GM21447 (cell line): ENCODE results near the gene SPATA31D3.
"Not testable (repeated sequence)": the region's sequence is repeated elsewhere in the genome, so short reads cannot be mapped to it uniquely, and the experiment has no call there.

Source experiments
- ATAC-seq: cut with Tn5 transposase; IDR thresholded peaks from one replicate; pipeline ENCODE4 v1.9.1; 2021; ENCODE audit not compliant: unreplicated experiment

Gene SPATA31D3

GRCh38 chr9:81943393-81943792 lies at the start of gene SPATA31D3:
Gene SPATA31D3, plus strand, starts transcription at chr9:81943500. Its CDS starts 86 bp downstream, at chr9:81943586.
- not testable (repeated sequence) for ATAC-seq

DNA sequence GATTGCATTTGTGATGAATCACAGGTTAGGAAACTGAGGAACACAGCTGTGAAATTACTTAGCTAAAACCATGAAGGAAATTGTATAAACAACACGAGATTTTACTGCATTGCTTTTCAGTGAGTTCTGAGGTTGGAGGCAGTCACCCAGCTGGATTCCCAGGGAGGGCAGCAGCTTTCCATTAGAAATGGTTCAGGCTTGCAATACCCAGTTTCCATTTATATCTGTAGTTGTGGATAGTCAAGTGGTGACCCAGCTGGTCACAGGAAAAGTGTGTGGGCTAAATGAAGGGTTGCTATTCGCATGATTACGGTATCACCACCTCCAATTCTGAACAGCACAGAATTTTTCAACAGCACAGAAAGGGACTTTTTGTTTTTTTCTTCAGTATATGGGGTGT lies 49.4 kb upstream of the SPATA31D3 start:
- ATAC-seq, result no peak

DNA sequence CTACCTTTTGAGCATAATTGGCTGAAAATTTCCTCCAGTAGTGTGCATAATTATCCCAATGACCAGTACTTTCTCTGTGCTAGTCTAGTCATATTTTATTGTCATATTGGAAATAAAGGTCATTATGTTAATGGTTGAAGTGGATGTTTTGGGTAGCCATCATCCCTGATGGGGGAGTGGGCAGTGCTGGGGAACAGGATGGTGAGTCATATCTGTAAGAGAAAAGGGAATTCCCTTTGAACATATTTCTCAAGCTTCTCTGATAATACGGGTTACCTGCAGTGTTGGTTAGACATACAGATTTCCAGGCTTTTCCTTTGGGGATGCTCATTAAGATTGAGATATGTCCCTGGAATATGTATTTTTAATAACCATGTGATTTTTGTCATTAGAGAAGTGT lies 48.4 kb upstream of the SPATA31D3 start:
- no peak for ATAC-seq

DNA sequence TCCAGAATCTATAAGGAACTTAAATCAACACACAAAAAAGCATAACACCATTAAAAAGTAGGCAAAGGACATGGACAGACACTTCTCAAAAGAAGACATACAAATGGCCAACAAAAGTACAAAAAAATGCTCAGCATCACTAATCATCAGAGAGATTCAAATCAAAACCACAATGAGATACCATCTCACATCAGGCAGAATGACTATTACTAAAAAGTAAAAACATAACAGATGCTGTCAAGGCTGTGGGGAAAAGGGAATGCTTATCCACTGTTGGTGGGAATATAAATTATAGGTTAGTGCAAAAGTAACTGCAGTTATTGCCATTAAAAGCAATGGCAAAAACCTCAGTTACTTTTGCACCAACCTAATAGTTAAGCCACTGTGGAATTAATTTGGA lies 47.2 kb upstream of the SPATA31D3 start:
- no peak for ATAC-seq

GRCh38 chr9:81898851-81899250 lies 44.4 kb upstream of the SPATA31D3 start:
- ATAC-seq, result no peak

- ATAC-seq, result no peak
Observed at GRCh38 chr9:81902196-81902595, 41.1 kb upstream of the SPATA31D3 start.

GRCh38 chr9:81902626-81903025 lies 40.7 kb upstream of the SPATA31D3 start:
- ATAC-seq, result no peak

DNA sequence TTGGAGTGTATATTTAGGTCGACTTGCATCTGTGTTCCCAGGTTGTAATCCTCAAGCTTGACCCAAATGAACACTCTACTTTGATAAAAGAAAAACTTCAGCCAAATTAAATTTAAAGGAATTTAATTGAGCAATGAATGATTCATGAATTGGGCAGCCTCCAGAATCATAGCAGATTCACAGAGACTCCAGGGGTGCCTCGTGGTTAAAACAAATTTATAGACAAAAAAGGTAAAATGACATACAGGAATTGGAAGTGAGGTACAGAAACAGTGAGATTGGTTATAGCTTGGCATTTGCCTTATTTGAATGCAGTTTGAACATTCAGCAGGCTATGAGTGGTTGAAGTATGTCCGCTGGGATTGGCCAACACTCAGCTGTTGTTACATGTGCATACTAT lies 36.6 kb upstream of the SPATA31D3 start:
- ATAC-seq, result no peak

DNA sequence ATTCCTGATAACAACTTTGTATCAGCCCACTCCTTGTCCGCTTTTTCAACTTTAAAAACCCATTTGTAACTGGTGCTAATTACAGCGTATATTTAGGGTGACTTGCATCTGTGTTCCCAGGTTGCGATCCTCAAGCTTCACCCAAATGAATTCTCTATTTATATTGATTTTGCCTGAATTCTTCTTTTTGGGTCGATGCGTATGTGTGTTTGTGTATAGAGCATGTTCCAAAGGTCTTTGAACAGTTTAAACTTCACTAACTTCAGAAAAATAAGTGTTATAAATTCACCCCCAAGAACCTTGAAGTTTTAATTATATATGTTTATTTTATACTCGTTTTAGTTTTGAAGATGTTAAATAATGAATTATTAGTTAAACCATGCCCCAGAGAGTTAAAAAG lies 31.2 kb upstream of the SPATA31D3 start:
- no peak for ATAC-seq

DNA sequence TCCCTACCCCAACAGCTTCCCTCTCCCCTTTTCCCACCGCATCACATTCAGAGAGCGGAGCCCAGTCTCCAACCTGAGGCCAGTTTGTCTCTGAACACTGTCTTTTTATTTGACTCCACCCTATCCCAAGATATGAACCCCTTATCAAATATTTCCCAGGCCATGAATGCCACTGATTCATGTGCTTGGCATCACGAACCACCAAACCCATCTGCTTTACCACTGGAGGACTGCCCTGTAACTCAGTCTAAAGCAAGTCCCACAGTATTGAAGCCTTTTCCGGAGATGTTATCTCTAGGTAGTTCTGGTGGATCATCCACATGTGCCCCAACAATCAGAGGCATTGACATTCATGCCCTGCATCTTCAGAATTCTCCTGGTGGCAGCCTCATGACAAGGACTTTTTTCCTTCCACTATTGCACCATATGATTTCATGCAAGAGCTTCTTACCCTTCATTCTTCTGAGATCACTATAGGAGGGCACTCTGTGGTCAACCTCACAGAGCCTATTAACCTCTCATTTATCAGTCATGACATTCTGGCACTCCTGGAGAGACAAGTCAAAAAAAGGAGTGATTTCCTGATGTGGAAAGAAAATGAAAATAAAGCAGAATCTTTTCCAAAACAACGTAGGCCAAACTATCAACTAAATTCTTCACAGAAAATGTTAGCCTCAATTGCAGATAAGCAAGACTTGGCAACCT lies 27.3 kb upstream of the SPATA31D3 start:
- ATAC-seq, result no peak

GRCh38 chr9:81918507-81918906 lies 24.8 kb upstream of the SPATA31D3 start:
- not testable (repeated sequence) for ATAC-seq

DNA sequence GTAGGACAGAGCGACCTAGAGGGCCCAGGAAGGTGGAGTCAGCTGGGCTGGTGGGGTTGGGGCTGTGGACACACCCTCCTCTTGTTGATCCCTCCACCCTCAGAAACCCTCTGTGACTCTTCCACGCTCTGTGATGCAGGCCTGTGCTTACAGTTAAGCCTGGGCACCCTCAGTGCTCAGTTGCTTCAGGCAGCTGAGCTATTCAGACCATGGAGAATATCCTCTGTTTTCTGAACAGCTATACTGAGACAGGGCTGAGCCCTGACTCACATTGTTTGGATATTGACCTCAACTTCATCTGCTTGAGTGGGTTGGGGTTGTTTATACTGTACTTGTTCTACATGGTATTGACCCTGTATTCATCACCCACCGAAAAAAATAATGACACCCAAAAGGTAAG lies 15.0 kb upstream of the SPATA31D3 start, which contains the start of gene SPATA31D4:
TSS of gene SPATA31D4 (plus strand) at position 124 of the 400 bp plus-strand sequence. CDS start at position 210, 86 bp downstream.
- not testable (repeated sequence) for ATAC-seq

DNA sequence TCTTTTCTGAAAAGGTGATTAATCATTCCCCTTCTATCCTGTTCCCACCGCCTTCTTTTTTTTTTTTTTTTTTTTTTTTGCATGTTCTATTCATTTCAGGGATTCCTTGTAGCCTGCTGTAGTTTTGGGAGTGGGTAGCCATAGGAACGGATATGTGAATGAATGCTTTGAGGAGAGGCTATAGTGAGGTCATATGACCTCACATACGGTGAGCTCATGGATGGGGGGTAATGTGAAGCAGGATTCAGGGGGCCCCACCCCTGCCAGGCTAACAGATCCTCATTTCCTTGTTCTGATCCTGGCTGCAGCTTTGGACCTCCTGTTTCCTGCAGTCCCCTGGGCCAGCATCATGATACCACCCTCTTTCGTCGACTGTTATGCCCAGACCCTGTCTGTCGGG lies 13.2 kb upstream of the SPATA31D3 start:
- ATAC-seq, result not testable (repeated sequence)

DNA sequence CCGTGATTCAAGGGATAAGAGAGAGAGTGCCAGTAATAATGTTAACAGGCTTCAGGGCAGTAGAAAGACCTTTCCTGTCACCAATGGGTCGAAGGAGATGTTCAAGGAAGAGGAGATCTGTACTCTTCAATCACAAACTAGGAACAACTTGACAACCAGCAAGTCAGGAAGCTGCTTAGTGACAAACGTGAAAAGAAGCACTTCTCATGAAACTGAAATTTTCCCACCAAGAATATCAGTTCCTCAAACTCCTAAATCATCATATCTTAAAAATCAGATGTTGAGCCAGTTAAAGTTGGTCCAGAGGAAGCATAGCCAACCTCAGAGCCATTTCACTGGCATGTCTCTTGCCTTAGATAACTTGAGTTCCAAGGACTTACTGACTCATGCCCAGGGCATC lies 9.8 kb upstream of the SPATA31D3 start:
- not testable (repeated sequence) for ATAC-seq

GRCh38 chr9:81948650-81949049 lies 5.3 kb downstream of the SPATA31D3 start:
- peak; percentile 53 for ATAC-seq

DNA sequence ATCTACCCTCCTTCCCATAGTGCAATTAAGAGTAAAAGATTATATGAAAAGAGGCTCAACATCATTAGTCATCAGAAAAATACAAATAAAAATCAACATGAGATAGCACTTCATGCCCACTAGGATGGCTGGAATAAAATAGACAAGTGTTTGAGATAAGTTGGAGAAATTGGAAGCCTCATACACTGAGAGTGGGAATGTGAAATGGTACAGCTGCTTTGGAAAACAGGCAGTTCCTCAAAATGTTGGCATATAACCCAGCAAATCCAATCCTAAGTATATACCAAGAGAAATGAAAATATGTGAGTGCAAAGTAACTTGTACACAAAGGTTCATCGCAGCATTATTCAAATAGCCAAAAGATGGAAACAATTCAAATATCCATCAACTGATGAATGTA lies 9.8 kb downstream of the SPATA31D3 start:
- ATAC-seq, result no peak

- ATAC-seq, result no peak
Observed at GRCh38 chr9:81955625-81956024, 12.3 kb downstream of the SPATA31D3 start.

- ATAC-seq, result no peak
Observed at GRCh38 chr9:81964218-81965171, 21.2 kb downstream of the SPATA31D3 start.

GRCh38 chr9:81968026-81968425 lies 24.7 kb downstream of the SPATA31D3 start:
- ATAC-seq, result no peak

- no peak for ATAC-seq
Observed at GRCh38 chr9:81969971-81970370, 26.7 kb downstream of the SPATA31D3 start.

DNA sequence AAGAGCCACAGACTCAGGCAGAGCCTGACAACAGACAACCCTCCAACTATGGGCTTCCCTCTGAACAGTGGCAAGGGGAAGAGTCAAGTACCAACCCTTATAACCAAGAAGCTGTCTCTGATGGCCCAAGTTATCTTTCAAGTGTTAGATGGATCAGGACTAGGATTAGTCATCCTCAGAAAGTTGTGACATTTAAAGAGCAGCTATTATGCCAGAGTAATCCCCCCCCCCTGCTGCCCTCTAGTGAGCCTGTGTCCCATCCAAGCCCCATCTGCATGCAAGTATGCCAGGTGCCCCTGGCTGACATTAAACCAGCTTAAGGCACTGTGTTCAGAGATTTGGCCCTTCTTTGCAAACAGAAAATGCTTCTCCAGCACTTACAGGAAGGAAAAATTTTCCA lies 28.4 kb downstream of the SPATA31D3 start:
- no peak for ATAC-seq

- no peak for ATAC-seq
Observed at GRCh38 chr9:81974764-81975163, 31.5 kb downstream of the SPATA31D3 start.
